ENCODE measurements around the gene KRT85. TPM values are rescaled to one million over a fixed set of nuclear protein-coding genes. Genes with fewer than 3 reads are reported as not detected.

The KRT85 gene
- total and polyA plus RNA-seq, 2 of the 4 experiments (the other 2 are of a cell fraction), result not detected

DNA sequence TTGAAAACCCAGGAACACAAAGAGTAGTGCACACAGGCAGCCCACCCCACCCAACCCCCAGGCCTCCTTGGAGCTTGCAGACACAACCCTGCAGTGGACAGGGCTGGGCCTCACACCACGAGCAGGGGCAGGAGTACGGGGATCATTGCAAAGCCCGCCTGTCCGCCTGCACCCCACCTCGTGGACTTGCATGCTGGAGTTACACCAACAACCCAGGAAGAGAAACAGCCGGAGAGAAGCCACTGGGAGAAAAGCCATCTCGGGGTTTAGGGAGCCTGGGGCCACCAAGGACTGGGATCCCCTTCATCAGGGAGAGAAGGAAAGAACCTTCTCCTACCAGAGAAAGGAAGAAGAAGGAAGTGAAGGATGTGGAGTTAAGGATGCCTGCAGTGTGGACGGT is 10.0 kb upstream of the KRT85 start:
- Histone ChIP-seq H3K4me1 (ENCODE audit: control insufficient read depth, insufficient read depth, low read length) (no peaks in the 10 kb centered on the region), H3K4me3 (ENCODE audit: insufficient read depth, low read depth, low read length) (no peak overlapping the region), H3K27ac (ENCODE audit: insufficient read depth, low read length) (no peak overlapping the region), H3K27me3 (ENCODE audit: control insufficient read depth, insufficient read depth, low read length) (peaks cover 36% of the 10 kb centered on the region), H2BK15ac (ENCODE audit: low read depth, low read length) (no peak overlapping the region), H3K9me3 (ENCODE audit: control insufficient read depth, insufficient read depth, low read length) (no peaks in the 10 kb centered on the region), H4K8ac (ENCODE audit: low read depth in 2 of 2, low read length in 2 of 2) (no peak overlapping the region), H3K23ac (ENCODE audit: low read depth, low read length) (no peak overlapping the region), H2BK120ac (ENCODE audit: low read depth, low read length) (no peak overlapping the region), H4K5ac (ENCODE audit: low read depth, low read length) (no peak overlapping the region), H2BK20ac (ENCODE audit: low read depth, low read length) (no peak overlapping the region), H3K56ac (ENCODE audit: extremely low read depth, insufficient read depth, low read length) (no peak overlapping the region), H3K18ac (ENCODE audit: low read depth, low read length) (no peak overlapping the region), H4K20me1 (ENCODE audit: insufficient read depth, low read length) (no peaks in the 10 kb centered on the region), H2AK9ac (replicated peaks; ENCODE audit: low read depth, low read length, poor library complexity) (no peak overlapping the region), H2BK5ac (ENCODE audit: low read depth, low read length, poor library complexity, severe bottlenecking) (no peak overlapping the region), H4K91ac (ENCODE audit: insufficient read depth, low read depth, low read length) (no peak overlapping the region), H2AK5ac (ENCODE audit: low read depth, low read length) (no peak overlapping the region), H3K4ac (ENCODE audit: low read depth, low read length) (no peak overlapping the region), H3K4me2 (ENCODE audit: low read depth, low read length) (no peak overlapping the region), H3K79me1 (ENCODE audit: low read depth in 1 of 2, low read length in 2 of 2) (no peaks in the 10 kb centered on the region), H3K14ac (replicated peaks; ENCODE audit: low read depth, low read length) (no peak overlapping the region), H3K36me3 (ENCODE audit: control insufficient read depth, insufficient read depth, low read length) (no peaks in the 10 kb centered on the region), H3K9me1 (ENCODE audit: insufficient read depth, low read length) (no peaks in the 10 kb centered on the region), H2AFZ (replicated peaks; ENCODE audit: low read length, poor library complexity) (no peak overlapping the region), H3K9ac (ENCODE audit: low read depth, low read length) (no peak overlapping the region)
- no CpG with 5 or more reads among the region's 8 CpGs for WGBS, 2 experiments (ENCODE audit: extremely low coverage in 2 of 2, insufficient read length in 1 of 2)
- ChIA-PET POLR2A (ENCODE audit: unreplicated experiment) (no interaction called here), CTCF (no interaction called here)
- intact Hi-C loops (cut with micrococcal nuclease), result no loop called here
- dilution Hi-C loops (cut with HindIII; ENCODE audit: low sequenced_read_pairs, unreplicated experiment), result no loop called here
- TF ChIP-seq BHLHE40 (IDR thresholded peaks at IDR 0.05; ENCODE audit: low read depth, low read length) (no peak), MAZ (IDR thresholded peaks at IDR 0.05; ENCODE audit: borderline replicate concordance, low read depth, low read length) (no peak), CTCF (conservative IDR thresholded peaks at IDR 0.05; ENCODE audit: low read depth, low read length) (no peak), FOS (IDR thresholded peaks at IDR 0.05; ENCODE audit: low read depth, low read length) (no peak), CHD1 (IDR thresholded peaks at IDR 0.05; ENCODE audit: low read depth, low read length) (no peak), RFX5 (IDR thresholded peaks at IDR 0.05; ENCODE audit: low read depth, low read length) (no peak)
- TF ChIP-seq, protein P1, sequence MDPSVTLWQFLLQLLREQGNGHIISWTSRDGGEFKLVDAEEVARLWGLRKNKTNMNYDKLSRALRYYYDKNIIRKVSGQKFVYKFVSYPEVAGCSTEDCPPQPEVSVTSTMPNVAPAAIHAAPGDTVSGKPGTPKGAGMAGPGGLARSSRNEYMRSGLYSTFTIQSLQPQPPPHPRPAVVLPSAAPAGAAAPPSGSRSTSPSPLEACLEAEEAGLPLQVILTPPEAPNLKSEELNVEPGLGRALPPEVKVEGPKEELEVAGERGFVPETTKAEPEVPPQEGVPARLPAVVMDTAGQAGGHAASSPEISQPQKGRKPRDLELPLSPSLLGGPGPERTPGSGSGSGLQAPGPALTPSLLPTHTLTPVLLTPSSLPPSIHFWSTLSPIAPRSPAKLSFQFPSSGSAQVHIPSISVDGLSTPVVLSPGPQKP (IDR thresholded peaks at IDR 0.05; ENCODE audit: borderline replicate concordance, low read depth, low read length), result no peak
- TF ChIP-seq, protein P2, sequence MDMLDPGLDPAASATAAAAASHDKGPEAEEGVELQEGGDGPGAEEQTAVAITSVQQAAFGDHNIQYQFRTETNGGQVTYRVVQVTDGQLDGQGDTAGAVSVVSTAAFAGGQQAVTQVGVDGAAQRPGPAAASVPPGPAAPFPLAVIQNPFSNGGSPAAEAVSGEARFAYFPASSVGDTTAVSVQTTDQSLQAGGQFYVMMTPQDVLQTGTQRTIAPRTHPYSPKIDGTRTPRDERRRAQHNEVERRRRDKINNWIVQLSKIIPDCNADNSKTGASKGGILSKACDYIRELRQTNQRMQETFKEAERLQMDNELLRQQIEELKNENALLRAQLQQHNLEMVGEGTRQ (IDR thresholded peaks at IDR 0.05; ENCODE audit: low read depth, low read length), result no peak
- in situ Hi-C loops (cut with MboI; ENCODE audit: low sequenced_read_pairs), result loop anchor here (10.0 kb wide), 1 partner anchor 608 kb away; no protein-coding TSS in a partner anchor
- ATAC-seq (ENCODE audit: low read depth) (no peak), DNase-seq (no peak)
- no TSS peak for BruUV-seq (replicated peaks)
